Hepatocyte (in vitro differentiated cells): ENCODE results near the gene IFT172. TPM values are rescaled to one million over a fixed set of nuclear protein-coding genes. Genes with fewer than 3 reads are reported as not detected.

Experiments used
- DNase-seq: peaks from one replicate; pipeline ENCODE4 v3.0.0-alpha.2; 2016; ENCODE audit warnings: low spot score
- H2AFZ ChIP-seq: fragments of 200-600 bp; sonication (generic); 2 replicates; pipeline ENCODE4 v1.6.0; 2016; ENCODE audit warnings: antibody characterized with exemption, mild to moderate bottlenecking
- H3K27ac ChIP-seq: fragments of 200-600 bp; sonication (generic); 2 replicates; pipeline ENCODE4 v1.5.1; 2016; ENCODE audit warnings: mild to moderate bottlenecking
- H3K27me3 ChIP-seq: fragments of 200-600 bp; sonication (generic); 2 replicates; pipeline ENCODE4 v1.6.1; 2016
- H3K36me3 ChIP-seq: fragments of 200-600 bp; sonication (generic); replicated peaks from 2 replicates; pipeline ENCODE4 v1.5.1; 2016; ENCODE audit warnings: low read depth; ENCODE audit not compliant: insufficient read depth
- H3K4me1 ChIP-seq: fragments of 200-600 bp; sonication (generic); 2 replicates; pipeline ENCODE4 v1.5.1; 2016; ENCODE audit warnings: mild to moderate bottlenecking, moderate library complexity; ENCODE audit not compliant: insufficient read depth
- H3K4me2 ChIP-seq: fragments of 200-600 bp; sonication (generic); 2 replicates; pipeline ENCODE4 v1.6.0; 2016
- H3K4me3 ChIP-seq: fragments of 200-600 bp; sonication (generic); 2 replicates; pipeline ENCODE4 v1.5.1; 2016; ENCODE audit warnings: mild to moderate bottlenecking
- H3K79me2 ChIP-seq: fragments of 200-600 bp; sonication (generic); 2 replicates; pipeline ENCODE4 v1.6.0; 2017; ENCODE audit warnings: mild to moderate bottlenecking
- H3K9me2 ChIP-seq: fragments of 200-600 bp; sonication (generic); replicated peaks from 2 replicates; pipeline ENCODE4 v1.6.0; 2017; ENCODE audit warnings: mild to moderate bottlenecking; ENCODE audit not compliant: insufficient read depth
- H3K9me3 ChIP-seq: fragments of 200-600 bp; sonication (generic); 2 replicates; pipeline ENCODE4 v1.5.1; 2016; ENCODE audit warnings: low read depth, mild to moderate bottlenecking
- H4K20me1 ChIP-seq: fragments of 200-600 bp; sonication (generic); 2 replicates; pipeline ENCODE4 v1.6.0; 2016; ENCODE audit warnings: mild to moderate bottlenecking; ENCODE audit not compliant: insufficient read depth, poor library complexity, severe bottlenecking
- EZH2 ChIP-seq: fragments of 200-600 bp; sonication (generic); IDR thresholded peaks from 2 replicates; pipeline ENCODE4 v1.6.1; 2016; ENCODE audit warnings: antibody characterized with exemption, mild to moderate bottlenecking, borderline replicate concordance
- EZH2phosphoT487 ChIP-seq: fragments of 200-600 bp; sonication (generic); IDR thresholded peaks from one replicate; pipeline ENCODE4 v1.6.1; 2018; ENCODE audit warnings: antibody characterized with exemption, mild to moderate bottlenecking, low read depth, moderate library complexity; ENCODE audit not compliant: unreplicated experiment, severe bottlenecking
- WGBS: methylation state at CpG from one replicate; pipeline ENCODE4 v1.1.6; 2016; ENCODE audit warnings: low lambda C conversion rate; ENCODE audit errors: missing lambda C conversion rate; 5-methylcytosine and 5-hydroxymethylcytosine counted together
- polyA plus RNA-seq: library from polyadenylated mRNA; unstranded; fragments of >200 nt; fragmentation: Nextera tagmentation; extraction: Ambion mirVana; gene quantifications from 2 replicates; pipeline ENCODE4 v1.2.1, GENCODE V29; 2016
- total RNA-seq: library from RNA; depleted of rRNA; stranded (reverse); fragments of >200 nt; gene quantifications from 2 replicates; pipeline ENCODE4 v1.2.3, GENCODE V29; 2014
- TF ChIP-seq, protein P1 (sequence below): fragments of 200-600 bp; sonication (generic); IDR thresholded peaks from 2 replicates; pipeline ENCODE4 v1.5.1; 2016; ENCODE audit warnings: antibody characterized with exemption, mild to moderate bottlenecking; ENCODE audit not compliant: poor library complexity

Gene IFT172
- total and polyA plus RNA-seq, 2 experiments from 2014 or later: 13.0 to 13.3 TPM

- H3K27ac ChIP-seq: peak within 1 kb of the TSS; percentile 38
- H3K27me3 ChIP-seq: no peaks in the 10 kb centered on the region
- no peak for TF ChIP-seq EZH2phosphoT487
- TF ChIP-seq, protein P1, sequence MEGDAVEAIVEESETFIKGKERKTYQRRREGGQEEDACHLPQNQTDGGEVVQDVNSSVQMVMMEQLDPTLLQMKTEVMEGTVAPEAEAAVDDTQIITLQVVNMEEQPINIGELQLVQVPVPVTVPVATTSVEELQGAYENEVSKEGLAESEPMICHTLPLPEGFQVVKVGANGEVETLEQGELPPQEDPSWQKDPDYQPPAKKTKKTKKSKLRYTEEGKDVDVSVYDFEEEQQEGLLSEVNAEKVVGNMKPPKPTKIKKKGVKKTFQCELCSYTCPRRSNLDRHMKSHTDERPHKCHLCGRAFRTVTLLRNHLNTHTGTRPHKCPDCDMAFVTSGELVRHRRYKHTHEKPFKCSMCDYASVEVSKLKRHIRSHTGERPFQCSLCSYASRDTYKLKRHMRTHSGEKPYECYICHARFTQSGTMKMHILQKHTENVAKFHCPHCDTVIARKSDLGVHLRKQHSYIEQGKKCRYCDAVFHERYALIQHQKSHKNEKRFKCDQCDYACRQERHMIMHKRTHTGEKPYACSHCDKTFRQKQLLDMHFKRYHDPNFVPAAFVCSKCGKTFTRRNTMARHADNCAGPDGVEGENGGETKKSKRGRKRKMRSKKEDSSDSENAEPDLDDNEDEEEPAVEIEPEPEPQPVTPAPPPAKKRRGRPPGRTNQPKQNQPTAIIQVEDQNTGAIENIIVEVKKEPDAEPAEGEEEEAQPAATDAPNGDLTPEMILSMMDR: no peak
- no peak for TF ChIP-seq EZH2
- no peaks in the 10 kb centered on the region for H4K20me1 ChIP-seq
- peaks cover 7% of the 10 kb centered on the region for H3K4me1 ChIP-seq
- DNase-seq: peak; percentile 59
- H3K4me2 ChIP-seq: peak within 1 kb of the TSS; percentile 98
- H3K79me2 ChIP-seq: no peaks in the 10 kb centered on the region
- peak within 1 kb of the TSS; percentile 64 for H2AFZ ChIP-seq
- no peaks in the 10 kb centered on the region for H3K9me3 ChIP-seq
- H3K4me3 ChIP-seq: peak within 1 kb of the TSS; percentile 95
- H3K36me3 ChIP-seq: no peaks in the 10 kb centered on the region
- no peaks in the 10 kb centered on the region for H3K9me2 ChIP-seq
- 2% methylated on average over 24 of the region's 70 CpGs for WGBS
Observed at GRCh38 chr2:27494944-27495554, 5.5 kb upstream of the IFT172 start, which contains the start of gene FNDC4. Gene FNDC4, minus strand, starts transcription at chr2:27495200. Its CDS starts 521 bp downstream, at chr2:27494679.

DNA sequence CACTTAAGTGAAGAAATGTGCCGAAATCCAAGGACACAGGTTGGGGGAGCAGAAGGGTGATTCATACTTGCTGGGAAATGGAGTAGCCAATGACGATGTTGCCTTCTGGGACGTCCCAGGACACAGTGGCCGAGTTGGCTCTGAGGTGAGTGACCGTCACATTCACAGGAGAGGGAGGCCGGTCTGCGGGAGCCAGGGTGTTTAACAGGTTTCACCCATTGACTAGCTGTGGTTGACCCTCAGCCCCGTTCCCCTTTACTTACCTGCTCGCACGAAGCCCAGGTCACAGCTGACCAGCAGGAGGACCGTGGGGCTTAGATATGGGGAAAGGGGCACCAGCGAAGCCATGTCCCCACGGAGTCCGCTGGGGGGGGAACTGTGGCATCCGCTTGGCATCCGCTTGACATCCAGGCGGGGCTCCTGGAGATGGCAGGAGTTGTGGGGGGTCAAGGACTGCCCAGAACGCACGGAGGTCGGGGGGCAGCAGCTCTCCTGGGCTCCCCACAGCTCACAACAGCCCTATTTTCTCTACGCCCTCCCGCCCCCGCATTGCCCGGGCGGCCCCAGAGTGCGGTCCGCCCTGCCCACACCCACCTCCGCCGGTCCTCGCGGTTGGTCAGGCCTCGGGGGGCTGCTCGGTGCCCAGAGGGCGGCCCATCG, 4.9 kb upstream of the IFT172 start:
- no peaks in the 10 kb centered on the region for H3K9me2 ChIP-seq
- H3K27ac ChIP-seq: peak overlapping the region; percentile 38
- DNase-seq: peak; percentile 67
- 22% methylated on average over 17 of the region's 35 CpGs for WGBS
- no peaks in the 10 kb centered on the region for H4K20me1 ChIP-seq
- H2AFZ ChIP-seq: peak overlapping the region; percentile 64
- peaks cover 8% of the 10 kb centered on the region for H3K4me1 ChIP-seq
- TF ChIP-seq, protein P1: no peak
- TF ChIP-seq EZH2: no peak
- TF ChIP-seq EZH2phosphoT487: no peak
- H3K27me3 ChIP-seq: no peaks in the 10 kb centered on the region
- H3K36me3 ChIP-seq: no peaks in the 10 kb centered on the region
- H3K4me3 ChIP-seq: peak overlapping the region; percentile 95
- no peaks in the 10 kb centered on the region for H3K9me3 ChIP-seq
- peak overlapping the region; percentile 98 for H3K4me2 ChIP-seq
- H3K79me2 ChIP-seq: no peaks in the 10 kb centered on the region

GRCh38 chr2:27493948-27494283, 4.4 kb upstream of the IFT172 start:
- H3K4me3 ChIP-seq: no peak overlapping the region
- peaks cover 11% of the 10 kb centered on the region for H3K4me1 ChIP-seq
- H3K36me3 ChIP-seq: no peaks in the 10 kb centered on the region
- H2AFZ ChIP-seq: no peak overlapping the region
- H3K9me2 ChIP-seq: no peaks in the 10 kb centered on the region
- DNase-seq: no peak
- H3K9me3 ChIP-seq: no peaks in the 10 kb centered on the region
- TF ChIP-seq EZH2: no peak
- TF ChIP-seq EZH2phosphoT487: no peak
- TF ChIP-seq, protein P1: no peak
- H3K27me3 ChIP-seq: no peaks in the 10 kb centered on the region
- WGBS: 85% methylated on average over 13 of the region's 13 CpGs
- peak overlapping the region; percentile 98 for H3K4me2 ChIP-seq
- H4K20me1 ChIP-seq: no peaks in the 10 kb centered on the region
- H3K27ac ChIP-seq: no peak overlapping the region
- no peaks in the 10 kb centered on the region for H3K79me2 ChIP-seq
